IMR-90 (cell line): ENCODE data around the gene SLC13A5. TPM values are rescaled to one million over a fixed set of nuclear protein-coding genes. Genes with fewer than 3 reads are reported as not detected.

Experiments used
- ATAC-seq: fragments of 200-7000 bp; cut with Tn5 transposase; 2 replicates; pipeline ENCODE4 v1.9.1; 2020; ENCODE audit warnings: low read depth, mild to moderate bottlenecking, moderate library complexity
- BruUV-seq: library from RNA; stranded (reverse); fragments of 400-500 nt; replicated peaks from 2 replicates; lab custom pipeline; 2021; lab: Mats Ljungman, UMichigan
- CTCF ChIA-PET: fragments of 300-600 bp; formaldehyde crosslinking; extraction: SDS; loops from one replicate; lab custom pipeline; 2021; ENCODE audit warnings: antibody characterized with exemption; lab: Yijun Ruan, JAX
- POLR2A ChIA-PET: fragments of 300-600 bp; sonication (Branson Sonifier 250); formaldehyde crosslinking; loops from one replicate; lab custom pipeline; 2022; ENCODE audit warnings: antibody characterized with exemption; ENCODE audit not compliant: unreplicated experiment; lab: Charles Lee
- DNase-seq: peaks from one replicate; pipeline ENCODE4 v3.0.0; 2013
- H2AFZ ChIP-seq: replicated peaks from 2 replicates; pipeline ENCODE3; 2013; ENCODE audit warnings: low read length, mild to moderate bottlenecking; ENCODE audit not compliant: poor library complexity
- H2AK5ac ChIP-seq: 2 replicates; pipeline ENCODE4 v1.6.1; 2013; ENCODE audit warnings: low read depth, low read length, inconsistent platforms
- H2AK9ac ChIP-seq: replicated peaks from 2 replicates; pipeline ENCODE3; 2013; ENCODE audit warnings: mild to moderate bottlenecking, low read depth, low read length, moderate library complexity; ENCODE audit not compliant: poor library complexity
- H2BK120ac ChIP-seq: 2 replicates; pipeline ENCODE4 v1.6.1; 2013; ENCODE audit warnings: low read depth, low read length, inconsistent platforms
- H2BK15ac ChIP-seq: 3 replicates; pipeline ENCODE4 v1.6.1; 2013; ENCODE audit warnings: low read depth, low read length, inconsistent platforms
- H2BK20ac ChIP-seq: 2 replicates; pipeline ENCODE4 v1.6.1; 2013; ENCODE audit warnings: low read depth, mild to moderate bottlenecking, inconsistent platforms, low read length, moderate library complexity
- H2BK5ac ChIP-seq: 2 replicates; pipeline ENCODE4 v1.6.1; 2013; ENCODE audit warnings: mild to moderate bottlenecking, low read depth, low read length, inconsistent platforms; ENCODE audit not compliant: poor library complexity, severe bottlenecking
- H3K14ac ChIP-seq: replicated peaks from 2 replicates; pipeline ENCODE4 v1.6.1; 2013; ENCODE audit warnings: low read depth, low read length, inconsistent platforms
- H3K18ac ChIP-seq: 2 replicates; pipeline ENCODE4 v1.6.1; 2013; ENCODE audit warnings: low read depth, low read length, control low read depth
- H3K23ac ChIP-seq: 2 replicates; pipeline ENCODE4 v1.6.1; 2013; ENCODE audit warnings: low read depth, low read length, inconsistent platforms
- H3K27ac ChIP-seq: 2 replicates; pipeline ENCODE4 v1.5.1; 2013; ENCODE audit warnings: mild to moderate bottlenecking, control low read depth, low read length; ENCODE audit not compliant: insufficient read depth
- H3K27me3 ChIP-seq: 2 replicates; pipeline ENCODE4 v1.6.1; 2013; ENCODE audit warnings: low read length; ENCODE audit not compliant: control insufficient read depth, insufficient read depth
- H3K36me3 ChIP-seq: 2 replicates; pipeline ENCODE4 v1.6.1; 2013; ENCODE audit warnings: low read length, mixed read lengths; ENCODE audit not compliant: control insufficient read depth, insufficient read depth
- H3K4ac ChIP-seq: 2 replicates; pipeline ENCODE4 v1.6.1; 2013; ENCODE audit warnings: low read depth, low read length, inconsistent platforms
- H3K4me1 ChIP-seq: 2 replicates; pipeline ENCODE4 v1.6.1; 2013; ENCODE audit warnings: low read length, mixed read lengths; ENCODE audit not compliant: control insufficient read depth, insufficient read depth
- H3K4me2 ChIP-seq: 2 replicates; pipeline ENCODE4 v1.6.1; 2013; ENCODE audit warnings: low read depth, mild to moderate bottlenecking, control low read depth, low read length, moderate library complexity
- H3K4me3 ChIP-seq: 2 replicates; pipeline ENCODE4 v1.5.1; 2013; ENCODE audit warnings: low read depth, mild to moderate bottlenecking, control low read depth, low read length, moderate library complexity; ENCODE audit not compliant: insufficient read depth
- H3K56ac ChIP-seq: 2 replicates; pipeline ENCODE4 v1.6.1; 2013; ENCODE audit warnings: low read length, inconsistent platforms; ENCODE audit not compliant: insufficient read depth; ENCODE audit errors: extremely low read depth
- H3K79me1 ChIP-seq, 2 experiments: 2 replicates each; pipeline ENCODE4 v1.6.1; 2013; ENCODE audit warnings: low read length in 2 of 2, inconsistent platforms in 1 of 2, low read depth in 1 of 2
- H3K9ac ChIP-seq: 2 replicates; pipeline ENCODE4 v1.6.1; 2013; ENCODE audit warnings: low read depth, low read length, control low read depth
- H3K9me1 ChIP-seq: 2 replicates; pipeline ENCODE4 v1.6.1; 2013; ENCODE audit warnings: low read length, inconsistent platforms; ENCODE audit not compliant: insufficient read depth
- H3K9me3 ChIP-seq: 2 replicates; pipeline ENCODE4 v1.6.1; 2013; ENCODE audit warnings: low read length; ENCODE audit not compliant: control insufficient read depth, insufficient read depth
- H4K20me1 ChIP-seq: 2 replicates; pipeline ENCODE4 v1.6.1; 2013; ENCODE audit warnings: low read length, inconsistent platforms; ENCODE audit not compliant: insufficient read depth
- H4K5ac ChIP-seq: 2 replicates; pipeline ENCODE4 v1.6.1; 2013; ENCODE audit warnings: mild to moderate bottlenecking, low read depth, low read length, control low read depth
- H4K8ac ChIP-seq, 2 experiments: 2 replicates each; pipeline ENCODE4 v1.6.1; 2013; ENCODE audit warnings: low read depth in 2 of 2, low read length in 2 of 2, control low read depth in 1 of 2, inconsistent platforms in 1 of 2
- H4K91ac ChIP-seq: 2 replicates; pipeline ENCODE4 v1.6.1; 2013; ENCODE audit warnings: low read depth, low read length, inconsistent platforms; ENCODE audit not compliant: insufficient read depth
- BHLHE40 ChIP-seq: fragments of 150-350 bp; IDR thresholded peaks from 2 replicates; pipeline ENCODE4 v1.6.1; 2016; ENCODE audit warnings: mild to moderate bottlenecking, low read depth, low read length
- CEBPB ChIP-seq: IDR thresholded peaks from 2 replicates; pipeline ENCODE4 v1.6.1; 2012; ENCODE audit warnings: low read depth, low read length, improper control_type of control experiment
- CHD1 ChIP-seq: IDR thresholded peaks from 2 replicates; pipeline ENCODE4 v1.6.1; 2012; ENCODE audit warnings: low read depth, low read length, improper control_type of control experiment
- FOS ChIP-seq: fragments of 150-350 bp; IDR thresholded peaks from 2 replicates; pipeline ENCODE4 v1.6.1; 2016; ENCODE audit warnings: low read depth, low read length
- MAFK ChIP-seq: IDR thresholded peaks from 2 replicates; pipeline ENCODE4 v1.6.1; 2012; ENCODE audit warnings: low read depth, low read length, improper control_type of control experiment
- MAZ ChIP-seq: IDR thresholded peaks from 2 replicates; pipeline ENCODE4 v1.6.1; 2012; ENCODE audit warnings: low read depth, mild to moderate bottlenecking, low read length, improper control_type of control experiment, moderate library complexity, borderline replicate concordance
- NFE2L2 ChIP-seq: fragments of 150-350 bp; IDR thresholded peaks from 2 replicates; pipeline ENCODE4 v1.6.1; 2016; ENCODE audit warnings: low read depth, mild to moderate bottlenecking, low read length
- POLR2A ChIP-seq: IDR thresholded peaks from 2 replicates; pipeline ENCODE4 v1.6.1; 2012; ENCODE audit warnings: mild to moderate bottlenecking, low read depth, low read length
- RAD21 ChIP-seq: IDR thresholded peaks from 2 replicates; pipeline ENCODE4 v1.6.1; 2012; ENCODE audit warnings: low read length, improper control_type of control experiment
- RCOR1 ChIP-seq: IDR thresholded peaks from 2 replicates; pipeline ENCODE4 v1.6.1; 2012; ENCODE audit warnings: mild to moderate bottlenecking, low read length, improper control_type of control experiment; ENCODE audit not compliant: insufficient replicate concordance
- RFX5 ChIP-seq: IDR thresholded peaks from 2 replicates; pipeline ENCODE4 v1.8.0; 2012; ENCODE audit warnings: low read depth, mild to moderate bottlenecking, low read length, moderate library complexity
- SMC3 ChIP-seq: fragments of 150-350 bp; IDR thresholded peaks from 2 replicates; pipeline ENCODE4 v1.6.1; 2016; ENCODE audit warnings: low read depth, mild to moderate bottlenecking, antibody characterized with exemption, low read length, moderate library complexity
- WGBS, 2 experiments: methylation state at CpG; one replicate each; pipeline versions ENCODE4 v1.1.5 to v1.1.7; 2013; ENCODE audit warnings: missing lambda C conversion rate in 2 of 2; ENCODE audit not compliant: insufficient read length in 1 of 2; ENCODE audit errors: extremely low coverage in 2 of 2; 5-methylcytosine and 5-hydroxymethylcytosine counted together
- dilution Hi-C: fragments of 300-500 bp; cut with HindIII; formaldehyde crosslinking; loops from one replicate; pipeline ENCODE4 v1.14.3; 2018; ENCODE audit warnings: low sequenced_read_pairs; ENCODE audit not compliant: unreplicated experiment
- in situ Hi-C: fragments of 300-500 bp; cut with MboI; formaldehyde crosslinking; loops from 3 replicates; pipeline ENCODE4 v1.14.3; 2019; ENCODE audit warnings: low sequenced_read_pairs, inconsistent platforms, mixed read lengths
- intact Hi-C: fragments of 100-400 bp; cut with micrococcal nuclease; formaldehyde crosslinking; loops from 2 replicates; pipeline ENCODE4 v1.10.0; 2022
- polyA plus RNA-seq, 3 experiments: library from polyadenylated mRNA; depleted of rRNA; stranded (reverse); fragments of >200 nt; gene quantifications; 2 replicates each; pipeline ENCODE4 v1.2.3, GENCODE V29; 2012; ENCODE audit warnings: low replicate concordance in 1 of 3
- total RNA-seq: library from RNA; depleted of rRNA; stranded (reverse); fragments of >200 nt; gene quantifications from 2 replicates; pipeline ENCODE4 v1.2.3, GENCODE V29; 2012
- TF ChIP-seq, protein P1 (sequence below): conservative IDR thresholded peaks from 2 replicates; pipeline ENCODE4 v1.5.1; 2012; ENCODE audit warnings: mild to moderate bottlenecking, low read depth, low read length, improper control_type of control experiment
- TF ChIP-seq, protein P2 (sequence below): fragments of 150-350 bp; IDR thresholded peaks from 2 replicates; pipeline ENCODE4 v1.6.1; 2017; ENCODE audit warnings: mild to moderate bottlenecking, antibody characterized with exemption, low read length, low read depth
- TF ChIP-seq, protein P3 (sequence below): fragments of 150-350 bp; IDR thresholded peaks from 2 replicates; pipeline ENCODE4 v1.6.1; 2016; ENCODE audit warnings: low read depth, mild to moderate bottlenecking, low read length, moderate library complexity, borderline replicate concordance

Gene SLC13A5
- total and polyA plus RNA-seq, 2 of the 4 experiments (the other 2 are of a cell fraction) = not detected

DNA sequence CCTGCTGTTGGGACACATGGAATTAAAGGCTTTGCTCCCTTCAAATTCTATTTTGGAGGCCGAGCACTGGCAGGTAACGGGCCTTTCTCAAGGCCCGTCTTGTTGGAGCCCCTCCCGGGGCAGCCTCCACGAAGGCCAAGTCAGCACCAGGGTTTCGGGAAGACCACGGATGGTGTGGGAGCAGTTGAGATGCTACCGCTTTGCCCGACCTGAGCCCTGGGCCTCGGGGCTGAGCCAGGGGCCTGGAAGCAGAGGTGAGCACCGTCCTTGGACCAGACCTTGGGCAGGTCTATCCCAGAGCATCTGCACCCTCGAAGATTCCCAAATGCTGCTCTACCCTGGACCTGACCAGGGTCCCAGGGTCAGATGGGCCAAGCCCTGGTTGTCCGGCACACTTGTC is 38.6 kb downstream of the SLC13A5 start:
- H3K4me3 ChIP-seq = no peak overlapping the region
- H3K79me1 ChIP-seq = no peaks in the 10 kb centered on the region
- no peak overlapping the region for H4K8ac ChIP-seq
- peaks cover 30% of the 10 kb centered on the region for H3K27me3 ChIP-seq
- no peak overlapping the region for H3K18ac ChIP-seq
- no peak overlapping the region for H2AK9ac ChIP-seq
- H3K4ac ChIP-seq = no peak overlapping the region
- no peak for DNase-seq
- no peaks in the 10 kb centered on the region for H3K9me3 ChIP-seq
- no peak overlapping the region for H3K27ac ChIP-seq
- WGBS, 2 experiments = 77% methylated on average over 7 of the region's 13 CpGs; no CpG with 5 or more reads in 1 of the 2 experiments
- ChIA-PET CTCF (no interaction called here), POLR2A (no interaction called here)
- no peaks in the 10 kb centered on the region for H3K4me1 ChIP-seq
- H2AFZ ChIP-seq = no peak overlapping the region
- no peaks in the 10 kb centered on the region for H3K36me3 ChIP-seq
- no peaks in the 10 kb centered on the region for H3K9me1 ChIP-seq
- no peak overlapping the region for H2BK15ac ChIP-seq
- H2AK5ac ChIP-seq = no peak overlapping the region
- no peak overlapping the region for H3K4me2 ChIP-seq
- no peak overlapping the region for H2BK5ac ChIP-seq
- dilution Hi-C loops = no loop called here
- no peak overlapping the region for H2BK20ac ChIP-seq
- no peak for ATAC-seq
- H3K9ac ChIP-seq = no peak overlapping the region
- no peak overlapping the region for H3K23ac ChIP-seq
- intact Hi-C loops = no loop called here
- no peak overlapping the region for H2BK120ac ChIP-seq
- no peak overlapping the region for H4K91ac ChIP-seq
- H3K14ac ChIP-seq = no peak overlapping the region
- no peaks in the 10 kb centered on the region for H4K20me1 ChIP-seq
- H3K56ac ChIP-seq = no peak overlapping the region
- in situ Hi-C loops = no loop called here
- no peak for TF ChIP-seq FOS
- no peak for TF ChIP-seq NFE2L2
- no peak for TF ChIP-seq CEBPB
- TF ChIP-seq, protein P1, sequence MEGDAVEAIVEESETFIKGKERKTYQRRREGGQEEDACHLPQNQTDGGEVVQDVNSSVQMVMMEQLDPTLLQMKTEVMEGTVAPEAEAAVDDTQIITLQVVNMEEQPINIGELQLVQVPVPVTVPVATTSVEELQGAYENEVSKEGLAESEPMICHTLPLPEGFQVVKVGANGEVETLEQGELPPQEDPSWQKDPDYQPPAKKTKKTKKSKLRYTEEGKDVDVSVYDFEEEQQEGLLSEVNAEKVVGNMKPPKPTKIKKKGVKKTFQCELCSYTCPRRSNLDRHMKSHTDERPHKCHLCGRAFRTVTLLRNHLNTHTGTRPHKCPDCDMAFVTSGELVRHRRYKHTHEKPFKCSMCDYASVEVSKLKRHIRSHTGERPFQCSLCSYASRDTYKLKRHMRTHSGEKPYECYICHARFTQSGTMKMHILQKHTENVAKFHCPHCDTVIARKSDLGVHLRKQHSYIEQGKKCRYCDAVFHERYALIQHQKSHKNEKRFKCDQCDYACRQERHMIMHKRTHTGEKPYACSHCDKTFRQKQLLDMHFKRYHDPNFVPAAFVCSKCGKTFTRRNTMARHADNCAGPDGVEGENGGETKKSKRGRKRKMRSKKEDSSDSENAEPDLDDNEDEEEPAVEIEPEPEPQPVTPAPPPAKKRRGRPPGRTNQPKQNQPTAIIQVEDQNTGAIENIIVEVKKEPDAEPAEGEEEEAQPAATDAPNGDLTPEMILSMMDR = no peak
- no peak for TF ChIP-seq RFX5
- TF ChIP-seq MAFK = no peak
- no peak for TF ChIP-seq BHLHE40
- no peak for TF ChIP-seq POLR2A
- TF ChIP-seq, protein P2, sequence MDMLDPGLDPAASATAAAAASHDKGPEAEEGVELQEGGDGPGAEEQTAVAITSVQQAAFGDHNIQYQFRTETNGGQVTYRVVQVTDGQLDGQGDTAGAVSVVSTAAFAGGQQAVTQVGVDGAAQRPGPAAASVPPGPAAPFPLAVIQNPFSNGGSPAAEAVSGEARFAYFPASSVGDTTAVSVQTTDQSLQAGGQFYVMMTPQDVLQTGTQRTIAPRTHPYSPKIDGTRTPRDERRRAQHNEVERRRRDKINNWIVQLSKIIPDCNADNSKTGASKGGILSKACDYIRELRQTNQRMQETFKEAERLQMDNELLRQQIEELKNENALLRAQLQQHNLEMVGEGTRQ = no peak
- TF ChIP-seq, protein P3, sequence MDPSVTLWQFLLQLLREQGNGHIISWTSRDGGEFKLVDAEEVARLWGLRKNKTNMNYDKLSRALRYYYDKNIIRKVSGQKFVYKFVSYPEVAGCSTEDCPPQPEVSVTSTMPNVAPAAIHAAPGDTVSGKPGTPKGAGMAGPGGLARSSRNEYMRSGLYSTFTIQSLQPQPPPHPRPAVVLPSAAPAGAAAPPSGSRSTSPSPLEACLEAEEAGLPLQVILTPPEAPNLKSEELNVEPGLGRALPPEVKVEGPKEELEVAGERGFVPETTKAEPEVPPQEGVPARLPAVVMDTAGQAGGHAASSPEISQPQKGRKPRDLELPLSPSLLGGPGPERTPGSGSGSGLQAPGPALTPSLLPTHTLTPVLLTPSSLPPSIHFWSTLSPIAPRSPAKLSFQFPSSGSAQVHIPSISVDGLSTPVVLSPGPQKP = no peak
- no peak for TF ChIP-seq MAZ
- TF ChIP-seq RCOR1 = no peak
- TF ChIP-seq RAD21 = no peak
- TF ChIP-seq SMC3 = no peak
- TF ChIP-seq CHD1 = no peak
- no peak overlapping the region for H4K5ac ChIP-seq
- BruUV-seq = no TSS peak
